GM21529 (cell line): ENCODE measurements around the gene PCGF6.
"Not testable (repeated sequence)": the region's sequence is repeated elsewhere in the genome, so short reads cannot be mapped to it uniquely, and the experiment has no call there.

Source experiments
- ATAC-seq: cut with Tn5 transposase; IDR thresholded peaks from one replicate; pipeline ENCODE4 v1.9.1; 2021; ENCODE audit not compliant: unreplicated experiment

Gene PCGF6

GRCh38 chr10:103258928-103259327 is 92.0 kb downstream of the PCGF6 start:
- not testable (repeated sequence) for ATAC-seq

- ATAC-seq: no peak
Measured at GRCh38 chr10:103257812-103258211, 93.1 kb downstream of the PCGF6 start.

- no peak for ATAC-seq
Measured at GRCh38 chr10:103256613-103257012, 94.3 kb downstream of the PCGF6 start.

- ATAC-seq: no peak
Measured at GRCh38 chr10:103254538-103255325, 96.2 kb downstream of the PCGF6 start.

GRCh38 chr10:103254113-103254512 is 96.8 kb downstream of the PCGF6 start:
- ATAC-seq: no peak
